ENCODE measurements around the gene FAM228A. TPM values are rescaled to one million over a fixed set of nuclear protein-coding genes. Genes with fewer than 3 reads are reported as not detected.

The FAM228A gene
- polyA plus RNA-seq, 1 of the 3 experiments (the other 2 are of a cell fraction), result 0.10 TPM

- Histone ChIP-seq H3K4me1 (ENCODE audit: control insufficient read depth in 1 of 2, insufficient read depth in 2 of 2, low read depth in 1 of 2, low read length in 1 of 2) (no peaks in the 10 kb centered on the region), H3K27ac (ENCODE audit: low read depth in 2 of 2, low read length in 1 of 2) (no peak overlapping the region), H3F3A (replicated peaks; ENCODE audit: insufficient read depth) (no peaks in the 10 kb centered on the region), H3K36me3 (replicated peaks in 1 of 2; ENCODE audit: control insufficient read depth in 1 of 2, insufficient read depth in 2 of 2, low read length in 1 of 2) (no peaks in the 10 kb centered on the region), H3K4me2 (no peak overlapping the region), H3K9ac (no peak overlapping the region), H3K4me3 (ENCODE audit: low read depth in 2 of 2, low read length in 1 of 2) (no peak overlapping the region), H3K79me2 (ENCODE audit: insufficient read depth) (no peaks in the 10 kb centered on the region), H3K27me3 (ENCODE audit: insufficient read depth) (no peaks in the 10 kb centered on the region), H3K9me3 (no peaks in the 10 kb centered on the region), H2AFZ (ENCODE audit: low read depth) (no peak overlapping the region), H3K9me2 (no peaks in the 10 kb centered on the region), H4K20me1 (ENCODE audit: insufficient read depth) (no peaks in the 10 kb centered on the region)
- CTCF ChIA-PET, result interaction anchor here (1.4 kb wide), 1 partner anchor 9 kb away, joined by 4 read pairs; no protein-coding TSS in a partner anchor
- no peak for DNase-seq
- 79% methylated on average over 6 of the region's 6 CpGs for WGBS (ENCODE audit: low lambda C conversion rate)
- TF ChIP-seq USF1 (IDR thresholded peaks at IDR 0.05; ENCODE audit: borderline replicate concordance, low read depth) (no peak), TCF12 (IDR thresholded peaks at IDR 0.05) (no peak), NRF1 (IDR thresholded peaks at IDR 0.05; ENCODE audit: low read depth, low read length) (no peak), CTCF (IDR thresholded peaks at IDR 0.05) (no peak), RAD21 (IDR thresholded peaks at IDR 0.05; ENCODE audit: low read length) (no peak), JUND (IDR thresholded peaks at IDR 0.05) (no peak), RCOR1 (IDR thresholded peaks at IDR 0.05; ENCODE audit: low read length) (no peak)
- POLR2A ChIA-PET, result no interaction called here
Measured at GRCh38 chr2:24222946-24223345, 48.1 kb downstream of the FAM228A start.

- Histone ChIP-seq H3F3A (replicated peaks; ENCODE audit: insufficient read depth) (no peaks in the 10 kb centered on the region), H3K9me2 (no peaks in the 10 kb centered on the region), H3K4me1 (ENCODE audit: control insufficient read depth in 1 of 2, insufficient read depth in 2 of 2, low read depth in 1 of 2, low read length in 1 of 2) (no peaks in the 10 kb centered on the region), H3K27me3 (ENCODE audit: insufficient read depth) (no peaks in the 10 kb centered on the region), H3K79me2 (ENCODE audit: insufficient read depth) (no peaks in the 10 kb centered on the region), H3K4me2 (no peak overlapping the region), H3K36me3 (replicated peaks in 1 of 2; ENCODE audit: control insufficient read depth in 1 of 2, insufficient read depth in 2 of 2, low read length in 1 of 2) (no peaks in the 10 kb centered on the region), H4K20me1 (ENCODE audit: insufficient read depth) (no peaks in the 10 kb centered on the region), H2AFZ (ENCODE audit: low read depth) (no peak overlapping the region), H3K9ac (no peak overlapping the region), H3K27ac (ENCODE audit: low read depth in 2 of 2, low read length in 1 of 2) (no peak overlapping the region), H3K4me3 (ENCODE audit: low read depth in 2 of 2, low read length in 1 of 2) (no peak overlapping the region), H3K9me3 (no peaks in the 10 kb centered on the region)
- ChIA-PET CTCF (interaction anchor here (1.0 kb wide), 1 partner anchor 9 kb away, joined by 3 read pairs; no protein-coding TSS in a partner anchor), POLR2A (no interaction called here)
- TF ChIP-seq SMC3 (IDR thresholded peaks at IDR 0.05; ENCODE audit: low read depth, low read length) (no peak), SIN3A (IDR thresholded peaks at IDR 0.05; ENCODE audit: borderline replicate concordance, low read depth, low read length) (no peak), FOXM1 (IDR thresholded peaks at IDR 0.05; ENCODE audit: low read depth) (no peak), USF2 (IDR thresholded peaks at IDR 0.05; ENCODE audit: borderline replicate concordance, low read depth, low read length) (no peak), RXRA (IDR thresholded peaks at IDR 0.05; ENCODE audit: borderline replicate concordance, low read depth) (no peak), GATA2 (CRISPR knock-in tag; IDR thresholded peaks at IDR 0.05) (no peak)
- DNase-seq, result no peak
- 89% methylated on average over 9 of the region's 9 CpGs for WGBS (ENCODE audit: low lambda C conversion rate)
Measured at GRCh38 chr2:24225499-24226242, 50.8 kb downstream of the FAM228A start.

All from SK-N-SH (cell line).